SJCRH30 (cell line): Measurements from ENCODE around the gene MBLAC2. TPM values are rescaled to one million over a fixed set of nuclear protein-coding genes. Genes with fewer than 3 reads are reported as not detected.
A peak's percentile ranks its signal among the peaks of the same experiment; 100 is the strongest.

Experiments
- DNase-seq, 2 experiments: peaks; one replicate each; pipeline ENCODE4 v3.0.0-alpha.2; 2015 to 2020
- H3K27ac ChIP-seq: fragments of 250-450 bp; sonication (Bioruptor Pico); 2 replicates; pipeline ENCODE4 v1.5.1; 2020; ENCODE audit warnings: mild to moderate bottlenecking, moderate library complexity
- H3K27me3 ChIP-seq: fragments of 250-450 bp; sonication (Bioruptor Pico); 2 replicates; pipeline ENCODE4 v1.5.1; 2020; ENCODE audit warnings: mild to moderate bottlenecking, moderate library complexity
- H3K36me3 ChIP-seq: fragments of 250-450 bp; sonication (Bioruptor Pico); 2 replicates; pipeline ENCODE4 v1.5.1; 2020; ENCODE audit warnings: mild to moderate bottlenecking, moderate library complexity
- H3K4me1 ChIP-seq: fragments of 250-450 bp; sonication (Bioruptor Pico); 2 replicates; pipeline ENCODE4 v1.5.1; 2020; ENCODE audit warnings: mild to moderate bottlenecking, moderate library complexity
- H3K4me3 ChIP-seq: fragments of 250-450 bp; sonication (Bioruptor Pico); 2 replicates; pipeline ENCODE4 v1.5.1; 2020; ENCODE audit warnings: mild to moderate bottlenecking, moderate library complexity
- H3K9me3 ChIP-seq: fragments of 250-450 bp; sonication (Bioruptor Pico); replicated peaks from 2 replicates; pipeline ENCODE4 v1.5.1; 2020; ENCODE audit warnings: mild to moderate bottlenecking, moderate library complexity
- total RNA-seq: library from RNA; depleted of rRNA; stranded (reverse); fragments of >200 nt; shearing (Covaris generic); gene quantifications from 2 replicates; pipeline ENCODE4 v1.2.3, GENCODE V29; 2014; rRNA removed

MBLAC2 gene
- total RNA-seq, 1 experiment from 2014 or later, result 6.4 TPM

- DNase-seq, result no peak
- Histone ChIP-seq H3K27ac (peak overlapping the region; percentile 94), H3K4me1 (peaks cover 8% of the 10 kb centered on the region; the same call in 1 of the 2 replicates), H3K36me3 (peaks cover 9% of the 10 kb centered on the region), H3K4me3 (peak overlapping the region; percentile 91), H3K9me3 (no peaks in the 10 kb centered on the region), H3K27me3 (no peaks in the 10 kb centered on the region)
Measured at GRCh38 chr5:90410178-90410762, 64.3 kb downstream of the MBLAC2 start.

- Histone ChIP-seq H3K4me1 (peaks cover 8% of the 10 kb centered on the region; the same call in 1 of the 2 replicates), H3K9me3 (no peaks in the 10 kb centered on the region), H3K4me3 (peak within 1 kb of the TSS; percentile 91), H3K36me3 (peaks cover 11% of the 10 kb centered on the region), H3K27ac (peak within 1 kb of the TSS; percentile 94), H3K27me3 (no peaks in the 10 kb centered on the region)
- peak; percentile 96 to 97 for DNase-seq
Measured at GRCh38 chr5:90409318-90410177, 65.0 kb downstream of the MBLAC2 start, which contains the start of gene CETN3. Gene CETN3 (minus strand): TSS chr5:90409756. CDS start chr5:90409661, 95 bp downstream.

GRCh38 chr5:90408571-90409317, 65.8 kb downstream of the MBLAC2 start:
- H3K4me1 ChIP-seq, result peaks cover 8% of the 10 kb centered on the region; the same call in 1 of the 2 replicates
- DNase-seq, result peak in 1 of 2 experiments; percentile 12
- peaks cover 17% of the 10 kb centered on the region for H3K36me3 ChIP-seq
- H3K9me3 ChIP-seq, result no peaks in the 10 kb centered on the region
- peak overlapping the region; percentile 94 for H3K27ac ChIP-seq
- peak overlapping the region; percentile 91 for H3K4me3 ChIP-seq
- H3K27me3 ChIP-seq, result no peaks in the 10 kb centered on the region

Other genes starting within 250 kb of the MBLAC2 start
- 50.1 and 57.0 TPM in 2 replicates for gene CETN3, start 65.0 kb downstream of the MBLAC2 start, total RNA-seq
- 12.8 and 14.1 TPM in 2 replicates for gene POLR3G, start 93 bp upstream of the MBLAC2 start, total RNA-seq
- 15.3 and 15.5 TPM in 2 replicates for gene LYSMD3, start 54.8 kb upstream of the MBLAC2 start, total RNA-seq
- gene ADGRV1, start 84.0 kb upstream of the MBLAC2 start, total RNA-seq, result 13.1 and 21.4 TPM in 2 replicates